IPS-18c (cell line): Measurements from ENCODE around the gene ZFAND4.

Experiments
- H3K4me3 ChIP-seq: 2 replicates; pipeline ENCODE4 v1.7.0; 2013; ENCODE audit warnings: low read depth, mild to moderate bottlenecking, low read length, moderate library complexity; ENCODE audit not compliant: insufficient read depth
- H3K9me3 ChIP-seq: one replicate; pipeline ENCODE4 v1.6.1; 2013; ENCODE audit warnings: mild to moderate bottlenecking, low read length, moderate library complexity; ENCODE audit not compliant: control insufficient read depth, insufficient read depth

ZFAND4 gene

GRCh38 chr10:45599646-45600045 is 72.9 kb downstream of the ZFAND4 start:
- no peaks in the 10 kb centered on the region for H3K9me3 ChIP-seq
- no peak overlapping the region for H3K4me3 ChIP-seq

GRCh38 chr10:45599021-45599603 is 73.5 kb downstream of the ZFAND4 start:
- H3K4me3 ChIP-seq = no peak overlapping the region

GRCh38 chr10:45596526-45596925 is 76.0 kb downstream of the ZFAND4 start:
- H3K9me3 ChIP-seq = no peaks in the 10 kb centered on the region
- no peak overlapping the region for H3K4me3 ChIP-seq

More at GRCh38 chr10:45599021-45599603, 73.5 kb downstream of the ZFAND4 start:
- H3K9me3 ChIP-seq = no peaks in the 10 kb centered on the region

- Histone ChIP-seq H3K9me3 (no peaks in the 10 kb centered on the region), H3K4me3 (peak overlapping the region; percentile 86)
Measured at GRCh38 chr10:45594276-45595157, 78.1 kb downstream of the ZFAND4 start.

GRCh38 chr10:45593938-45594275 is 78.7 kb downstream of the ZFAND4 start:
- Histone ChIP-seq H3K4me3 (peak overlapping the region; percentile 86), H3K9me3 (no peaks in the 10 kb centered on the region)

GRCh38 chr10:45592926-45593325 is 79.6 kb downstream of the ZFAND4 start:
- H3K4me3 ChIP-seq = no peak overlapping the region
- H3K9me3 ChIP-seq = no peaks in the 10 kb centered on the region

GRCh38 chr10:45592432-45592831 is 80.1 kb downstream of the ZFAND4 start:
- Histone ChIP-seq H3K4me3 (no peak overlapping the region), H3K9me3 (no peaks in the 10 kb centered on the region)

GRCh38 chr10:45591280-45591679 is 81.3 kb downstream of the ZFAND4 start:
- Histone ChIP-seq H3K9me3 (no peaks in the 10 kb centered on the region), H3K4me3 (no peak overlapping the region)

GRCh38 chr10:45589868-45590267 is 82.7 kb downstream of the ZFAND4 start:
- H3K4me3 ChIP-seq = no peak overlapping the region
- no peaks in the 10 kb centered on the region for H3K9me3 ChIP-seq

- Histone ChIP-seq H3K4me3 (no peak overlapping the region), H3K9me3 (no peaks in the 10 kb centered on the region)
Measured at GRCh38 chr10:45589009-45589408, 83.6 kb downstream of the ZFAND4 start.

- Histone ChIP-seq H3K9me3 (no peaks in the 10 kb centered on the region), H3K4me3 (no peak overlapping the region)
Measured at GRCh38 chr10:45586028-45586824, 86.3 kb downstream of the ZFAND4 start.

GRCh38 chr10:45585131-45585530 is 87.4 kb downstream of the ZFAND4 start:
- Histone ChIP-seq H3K9me3 (no peaks in the 10 kb centered on the region), H3K4me3 (no peak overlapping the region)

- Histone ChIP-seq H3K9me3 (no peaks in the 10 kb centered on the region), H3K4me3 (no peak overlapping the region)
Measured at GRCh38 chr10:45582386-45582781, 90.2 kb downstream of the ZFAND4 start.

GRCh38 chr10:45581582-45582385 is 90.8 kb downstream of the ZFAND4 start:
- no peak overlapping the region for H3K4me3 ChIP-seq
- H3K9me3 ChIP-seq = no peaks in the 10 kb centered on the region

- no peaks in the 10 kb centered on the region for H3K9me3 ChIP-seq
- no peak overlapping the region for H3K4me3 ChIP-seq
Measured at GRCh38 chr10:45581216-45581549, 91.4 kb downstream of the ZFAND4 start.

- no peaks in the 10 kb centered on the region for H3K9me3 ChIP-seq
- no peak overlapping the region for H3K4me3 ChIP-seq
Measured at GRCh38 chr10:45580371-45581215, 92.0 kb downstream of the ZFAND4 start.
